ENCODE results near the gene RBPJ.

DNA sequence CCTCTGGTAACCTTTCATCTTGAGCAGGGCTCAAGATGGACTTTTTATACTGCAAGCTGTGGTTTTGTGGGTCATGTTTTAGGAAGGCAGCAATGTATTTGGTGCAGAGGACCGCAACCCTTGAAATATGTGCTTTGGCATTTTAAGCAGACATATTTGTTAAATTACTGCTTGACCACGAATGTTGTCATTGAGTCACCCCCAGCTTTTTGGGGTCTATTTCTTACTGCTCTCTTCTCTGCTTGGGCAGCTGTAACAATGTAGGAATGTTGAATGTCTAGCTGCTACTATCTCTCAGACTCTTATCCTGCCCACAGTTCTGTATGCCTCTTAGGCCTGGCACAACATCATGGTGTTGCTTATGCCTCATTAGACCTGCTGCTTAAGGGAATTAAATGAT, 6.0 kb downstream of the RBPJ start:
- TF ChIP-seq, protein P1, sequence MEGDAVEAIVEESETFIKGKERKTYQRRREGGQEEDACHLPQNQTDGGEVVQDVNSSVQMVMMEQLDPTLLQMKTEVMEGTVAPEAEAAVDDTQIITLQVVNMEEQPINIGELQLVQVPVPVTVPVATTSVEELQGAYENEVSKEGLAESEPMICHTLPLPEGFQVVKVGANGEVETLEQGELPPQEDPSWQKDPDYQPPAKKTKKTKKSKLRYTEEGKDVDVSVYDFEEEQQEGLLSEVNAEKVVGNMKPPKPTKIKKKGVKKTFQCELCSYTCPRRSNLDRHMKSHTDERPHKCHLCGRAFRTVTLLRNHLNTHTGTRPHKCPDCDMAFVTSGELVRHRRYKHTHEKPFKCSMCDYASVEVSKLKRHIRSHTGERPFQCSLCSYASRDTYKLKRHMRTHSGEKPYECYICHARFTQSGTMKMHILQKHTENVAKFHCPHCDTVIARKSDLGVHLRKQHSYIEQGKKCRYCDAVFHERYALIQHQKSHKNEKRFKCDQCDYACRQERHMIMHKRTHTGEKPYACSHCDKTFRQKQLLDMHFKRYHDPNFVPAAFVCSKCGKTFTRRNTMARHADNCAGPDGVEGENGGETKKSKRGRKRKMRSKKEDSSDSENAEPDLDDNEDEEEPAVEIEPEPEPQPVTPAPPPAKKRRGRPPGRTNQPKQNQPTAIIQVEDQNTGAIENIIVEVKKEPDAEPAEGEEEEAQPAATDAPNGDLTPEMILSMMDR (IDR thresholded peaks at IDR 0.05; ENCODE audit: poor library complexity, severe bottlenecking), result no peak
- TF ChIP-seq EZH2 (IDR thresholded peaks at IDR 0.05; ENCODE audit: borderline replicate concordance, insufficient read depth, low read length, poor library complexity, severe bottlenecking) (no peak), RAD21 (conservative IDR thresholded peaks at IDR 0.05) (no peak), POLR2AphosphoS5 (IDR thresholded peaks at IDR 0.05) (no peak), EP300 (conservative IDR thresholded peaks at IDR 0.05; ENCODE audit: poor library complexity, severe bottlenecking) (no peak)
- TF ChIP-seq, protein P2, sequence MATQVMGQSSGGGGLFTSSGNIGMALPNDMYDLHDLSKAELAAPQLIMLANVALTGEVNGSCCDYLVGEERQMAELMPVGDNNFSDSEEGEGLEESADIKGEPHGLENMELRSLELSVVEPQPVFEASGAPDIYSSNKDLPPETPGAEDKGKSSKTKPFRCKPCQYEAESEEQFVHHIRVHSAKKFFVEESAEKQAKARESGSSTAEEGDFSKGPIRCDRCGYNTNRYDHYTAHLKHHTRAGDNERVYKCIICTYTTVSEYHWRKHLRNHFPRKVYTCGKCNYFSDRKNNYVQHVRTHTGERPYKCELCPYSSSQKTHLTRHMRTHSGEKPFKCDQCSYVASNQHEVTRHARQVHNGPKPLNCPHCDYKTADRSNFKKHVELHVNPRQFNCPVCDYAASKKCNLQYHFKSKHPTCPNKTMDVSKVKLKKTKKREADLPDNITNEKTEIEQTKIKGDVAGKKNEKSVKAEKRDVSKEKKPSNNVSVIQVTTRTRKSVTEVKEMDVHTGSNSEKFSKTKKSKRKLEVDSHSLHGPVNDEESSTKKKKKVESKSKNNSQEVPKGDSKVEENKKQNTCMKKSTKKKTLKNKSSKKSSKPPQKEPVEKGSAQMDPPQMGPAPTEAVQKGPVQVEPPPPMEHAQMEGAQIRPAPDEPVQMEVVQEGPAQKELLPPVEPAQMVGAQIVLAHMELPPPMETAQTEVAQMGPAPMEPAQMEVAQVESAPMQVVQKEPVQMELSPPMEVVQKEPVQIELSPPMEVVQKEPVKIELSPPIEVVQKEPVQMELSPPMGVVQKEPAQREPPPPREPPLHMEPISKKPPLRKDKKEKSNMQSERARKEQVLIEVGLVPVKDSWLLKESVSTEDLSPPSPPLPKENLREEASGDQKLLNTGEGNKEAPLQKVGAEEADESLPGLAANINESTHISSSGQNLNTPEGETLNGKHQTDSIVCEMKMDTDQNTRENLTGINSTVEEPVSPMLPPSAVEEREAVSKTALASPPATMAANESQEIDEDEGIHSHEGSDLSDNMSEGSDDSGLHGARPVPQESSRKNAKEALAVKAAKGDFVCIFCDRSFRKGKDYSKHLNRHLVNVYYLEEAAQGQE (IDR thresholded peaks at IDR 0.05; ENCODE audit: borderline replicate concordance), result no peak

Measured in neural cell (in vitro differentiated cells).